ENCODE measurements around the gene ZNF154.

- no peak for TF ChIP-seq TAF1 (IDR thresholded peaks at IDR 0.05; ENCODE audit: low read depth)
- no peak for TF ChIP-seq RAD21 (IDR thresholded peaks at IDR 0.05; ENCODE audit: low read depth)
- no peak for TF ChIP-seq REST (IDR thresholded peaks at IDR 0.05; ENCODE audit: low read depth)
- TF ChIP-seq TEAD4 (IDR thresholded peaks at IDR 0.05), result no peak
- no peak for TF ChIP-seq NFIC (IDR thresholded peaks at IDR 0.05)
- TF ChIP-seq TCF12 (IDR thresholded peaks at IDR 0.05; ENCODE audit: low read depth), result no peak
- no peak for TF ChIP-seq YY1 (IDR thresholded peaks at IDR 0.05; ENCODE audit: low read depth)
- TF ChIP-seq CREB1 (IDR thresholded peaks at IDR 0.05; ENCODE audit: low read depth), result no peak
- no peak for TF ChIP-seq EP300 (IDR thresholded peaks at IDR 0.05; ENCODE audit: borderline replicate concordance)
- no peak for TF ChIP-seq ZBTB7A (IDR thresholded peaks at IDR 0.05; ENCODE audit: low read depth)
These were observed 3.2 kb upstream of the ZNF154 start for GRCh38 chr19:57712222-57712621.

Data from Ishikawa (cell line).